OCI-LY1 (cell line): ENCODE measurements around the gene AMHR2.

ENCODE experiments used
- H2AFZ ChIP-seq: fragments of 200-600 bp; sonication (generic), shearing (Covaris generic); 2 replicates; pipeline ENCODE4 v1.6.0; 2014; ENCODE audit warnings: antibody characterized with exemption, mild to moderate bottlenecking, low read length
- H3F3A ChIP-seq: fragments of 200-600 bp; sonication (generic), shearing (Covaris generic); 2 replicates; pipeline ENCODE4 v1.6.0; 2014; ENCODE audit warnings: mild to moderate bottlenecking, antibody characterized with exemption, low read length, moderate library complexity; ENCODE audit not compliant: insufficient read depth
- H3K27ac ChIP-seq: fragments of 200-600 bp; sonication (generic); 2 replicates; pipeline ENCODE4 v1.5.1; 2014; ENCODE audit warnings: low read length, mixed run types, mild to moderate bottlenecking, low read depth; ENCODE audit not compliant: poor library complexity, severe bottlenecking
- H3K27me3 ChIP-seq: fragments of 200-600 bp; sonication (generic); 2 replicates; pipeline ENCODE4 v1.6.0; 2014; ENCODE audit warnings: antibody characterized with exemption, mild to moderate bottlenecking, low read length, moderate library complexity; ENCODE audit not compliant: insufficient read depth
- H3K36me3 ChIP-seq: fragments of 200-600 bp; sonication (generic); 2 replicates; pipeline ENCODE4 v1.6.1; 2014; ENCODE audit warnings: mild to moderate bottlenecking, antibody characterized with exemption, low read length, moderate library complexity, mixed read lengths; ENCODE audit not compliant: insufficient read depth
- H3K4me1 ChIP-seq: fragments of 200-600 bp; sonication (generic); 2 replicates; pipeline ENCODE4 v1.5.1; 2014; ENCODE audit warnings: mild to moderate bottlenecking, low read length, moderate library complexity; ENCODE audit not compliant: insufficient read depth, severe bottlenecking
- H3K4me2 ChIP-seq: fragments of 200-600 bp; sonication (generic), shearing (Covaris generic); 2 replicates; pipeline ENCODE4 v1.6.1; 2014; ENCODE audit warnings: low read length
- H3K4me3 ChIP-seq: fragments of 200-600 bp; sonication (generic); 2 replicates; pipeline ENCODE4 v1.5.1; 2014; ENCODE audit warnings: low read length, low read depth, mild to moderate bottlenecking, mixed read lengths; ENCODE audit not compliant: poor library complexity, severe bottlenecking
- H3K79me2 ChIP-seq: fragments of 200-600 bp; shearing (Covaris generic); 2 replicates; pipeline ENCODE4 v1.6.1; 2016; ENCODE audit warnings: mixed run types, low read length, mixed read lengths; ENCODE audit not compliant: insufficient read depth
- H3K9ac ChIP-seq: fragments of 200-600 bp; sonication (generic), shearing (Covaris generic); 2 replicates; pipeline ENCODE4 v1.6.1; 2014; ENCODE audit warnings: mild to moderate bottlenecking, low read length, mixed read lengths
- H3K9me2 ChIP-seq: fragments of 200-600 bp; sonication (generic), shearing (Covaris generic); 2 replicates; pipeline ENCODE4 v1.6.1; 2014; ENCODE audit warnings: low read depth, mild to moderate bottlenecking, low read length, mixed read lengths
- H3K9me3 ChIP-seq: fragments of 200-600 bp; shearing (Covaris generic); 2 replicates; pipeline ENCODE4 v1.6.1; 2014; ENCODE audit warnings: low read length, mixed read lengths
- H4K20me1 ChIP-seq: fragments of 200-600 bp; sonication (generic), shearing (Covaris generic); 2 replicates; pipeline ENCODE4 v1.6.0; 2016; ENCODE audit warnings: mild to moderate bottlenecking, low read length; ENCODE audit not compliant: insufficient read depth
- EZH2 ChIP-seq: fragments of 200-600 bp; sonication (generic), shearing (Covaris generic); IDR thresholded peaks from 2 replicates; pipeline ENCODE4 v1.8.0; 2017; ENCODE audit warnings: borderline replicate concordance, mixed run types, mild to moderate bottlenecking, antibody characterized with exemption, low read length, moderate library complexity, mixed read lengths
- TF ChIP-seq, protein P1 (sequence below): fragments of 200-600 bp; sonication (generic), shearing (Covaris generic); IDR thresholded peaks from 2 replicates; pipeline ENCODE4 v1.5.1; 2017; ENCODE audit warnings: mild to moderate bottlenecking, antibody characterized with exemption, low read length, moderate library complexity, mixed read lengths

AMHR2 gene

DNA sequence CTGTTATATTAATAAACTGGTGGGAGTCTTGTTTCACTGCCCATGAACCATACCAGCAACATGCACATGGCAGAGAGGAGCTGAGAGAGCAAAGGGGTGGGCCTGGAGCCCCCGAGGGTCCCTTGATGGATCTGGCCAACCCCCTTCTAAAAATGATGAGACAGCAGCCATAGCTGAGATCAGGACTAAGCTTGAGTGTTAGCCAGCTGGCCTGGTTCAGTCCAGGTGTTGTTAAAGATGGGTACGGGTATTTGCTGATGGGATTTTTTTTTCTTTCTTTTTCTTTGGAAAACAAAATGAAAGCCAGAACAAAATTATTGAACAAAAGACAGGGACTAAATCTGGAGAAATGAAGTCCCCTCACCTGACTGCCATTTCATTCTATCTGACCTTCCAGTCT is 44.2 kb downstream of the AMHR2 start:
- no peak overlapping the region for H3K9ac ChIP-seq
- H3K4me3 ChIP-seq, result no peak overlapping the region
- 0 out of 2 replicates have a peak, but pooled peaks cover 4% of the 10 kb centered on the region for H3F3A ChIP-seq
- H3K4me1 ChIP-seq, result no peaks in the 10 kb centered on the region
- no peak overlapping the region for H2AFZ ChIP-seq
- peaks cover 98% of the 10 kb centered on the region for H3K36me3 ChIP-seq
- TF ChIP-seq, protein P1, sequence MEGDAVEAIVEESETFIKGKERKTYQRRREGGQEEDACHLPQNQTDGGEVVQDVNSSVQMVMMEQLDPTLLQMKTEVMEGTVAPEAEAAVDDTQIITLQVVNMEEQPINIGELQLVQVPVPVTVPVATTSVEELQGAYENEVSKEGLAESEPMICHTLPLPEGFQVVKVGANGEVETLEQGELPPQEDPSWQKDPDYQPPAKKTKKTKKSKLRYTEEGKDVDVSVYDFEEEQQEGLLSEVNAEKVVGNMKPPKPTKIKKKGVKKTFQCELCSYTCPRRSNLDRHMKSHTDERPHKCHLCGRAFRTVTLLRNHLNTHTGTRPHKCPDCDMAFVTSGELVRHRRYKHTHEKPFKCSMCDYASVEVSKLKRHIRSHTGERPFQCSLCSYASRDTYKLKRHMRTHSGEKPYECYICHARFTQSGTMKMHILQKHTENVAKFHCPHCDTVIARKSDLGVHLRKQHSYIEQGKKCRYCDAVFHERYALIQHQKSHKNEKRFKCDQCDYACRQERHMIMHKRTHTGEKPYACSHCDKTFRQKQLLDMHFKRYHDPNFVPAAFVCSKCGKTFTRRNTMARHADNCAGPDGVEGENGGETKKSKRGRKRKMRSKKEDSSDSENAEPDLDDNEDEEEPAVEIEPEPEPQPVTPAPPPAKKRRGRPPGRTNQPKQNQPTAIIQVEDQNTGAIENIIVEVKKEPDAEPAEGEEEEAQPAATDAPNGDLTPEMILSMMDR, result no peak
- TF ChIP-seq EZH2, result no peak
- no peaks in the 10 kb centered on the region for H4K20me1 ChIP-seq
- no peak overlapping the region for H3K27ac ChIP-seq
- no peaks in the 10 kb centered on the region for H3K9me3 ChIP-seq
- no peaks in the 10 kb centered on the region for H3K9me2 ChIP-seq
- 0 out of 2 replicates have a peak, but pooled peaks cover 2% of the 10 kb centered on the region for H3K79me2 ChIP-seq
- no peaks in the 10 kb centered on the region for H3K27me3 ChIP-seq
- H3K4me2 ChIP-seq, result no peak overlapping the region

DNA sequence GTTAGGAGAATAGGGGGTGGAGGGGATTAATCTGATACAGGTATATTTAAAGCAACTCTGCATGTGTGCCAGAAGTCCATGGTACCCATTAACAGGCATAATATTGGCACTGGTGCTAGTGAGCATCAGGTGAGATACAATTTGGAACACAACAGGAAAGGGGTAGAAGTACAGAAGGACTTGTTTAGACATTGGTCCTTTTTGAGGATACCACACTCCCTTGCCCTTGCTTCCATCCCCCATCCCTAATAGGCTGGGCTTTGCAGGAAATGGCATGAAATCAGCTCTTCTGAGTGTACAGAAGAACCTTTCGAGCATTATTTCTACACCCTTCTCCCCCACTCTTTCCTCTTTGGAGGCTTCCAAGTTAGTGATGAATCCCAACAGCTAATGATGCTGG is 44.6 kb downstream of the AMHR2 start:
- 0 out of 2 replicates have a peak, but pooled peaks cover 4% of the 10 kb centered on the region for H3F3A ChIP-seq
- no peak overlapping the region for H3K4me2 ChIP-seq
- 0 out of 2 replicates have a peak, but pooled peaks cover 2% of the 10 kb centered on the region for H3K79me2 ChIP-seq

DNA sequence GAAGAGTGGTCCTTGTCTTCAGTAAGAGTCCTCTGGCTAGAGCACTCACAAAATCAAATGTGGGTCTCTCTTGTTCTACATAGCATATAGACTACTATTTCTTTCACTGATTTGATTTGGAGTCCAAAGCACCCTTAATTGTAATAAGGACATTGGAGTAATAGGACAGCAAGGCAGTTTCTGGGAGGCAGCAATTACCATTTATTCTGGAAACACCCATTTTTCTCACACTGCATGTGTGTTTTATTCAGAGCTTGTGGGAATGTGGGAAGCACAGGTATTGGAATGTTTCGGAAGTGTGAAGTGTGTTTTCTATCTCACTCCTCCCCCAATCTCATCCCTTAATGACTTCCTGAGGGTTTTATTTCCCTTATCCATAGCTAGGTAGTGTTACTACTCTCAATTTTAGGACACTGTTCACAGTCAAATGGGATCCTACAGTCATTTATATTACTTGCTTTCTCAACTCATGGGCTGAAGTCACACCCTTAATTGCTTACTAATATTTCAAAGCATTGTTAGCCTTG is 48.5 kb downstream of the AMHR2 start:
- H3K27ac ChIP-seq, result no peak overlapping the region
- no peaks in the 10 kb centered on the region for H3K9me2 ChIP-seq
- H3K27me3 ChIP-seq, result no peaks in the 10 kb centered on the region
- no peaks in the 10 kb centered on the region for H3K9me3 ChIP-seq
- 0 out of 2 replicates have a peak, but pooled peaks cover 2% of the 10 kb centered on the region for H3K79me2 ChIP-seq
- H3K4me2 ChIP-seq, result no peak overlapping the region
- no peak overlapping the region for H3K4me3 ChIP-seq
- H3F3A ChIP-seq, result 0 out of 2 replicates have a peak, but pooled peaks cover 4% of the 10 kb centered on the region
- no peaks in the 10 kb centered on the region for H4K20me1 ChIP-seq
- H3K4me1 ChIP-seq, result no peaks in the 10 kb centered on the region
- no peak overlapping the region for H2AFZ ChIP-seq
- peaks cover 98% of the 10 kb centered on the region for H3K36me3 ChIP-seq
- no peak overlapping the region for H3K9ac ChIP-seq
- TF ChIP-seq, protein P1, result no peak
- no peak for TF ChIP-seq EZH2

More for the DNA sequence above, 44.6 kb downstream of the AMHR2 start:
- Histone ChIP-seq H3K9me2 (no peaks in the 10 kb centered on the region), H3K27me3 (no peaks in the 10 kb centered on the region), H3K27ac (no peak overlapping the region), H3K9ac (no peak overlapping the region), H3K9me3 (no peaks in the 10 kb centered on the region), H3K4me1 (no peaks in the 10 kb centered on the region), H2AFZ (no peak overlapping the region), H3K36me3 (peaks cover 98% of the 10 kb centered on the region), H3K4me3 (no peak overlapping the region), H4K20me1 (no peaks in the 10 kb centered on the region)
- TF ChIP-seq, protein P1, result no peak
- TF ChIP-seq EZH2, result no peak
